ENCODE measurements around the gene OPN1SW. TPM values are rescaled to one million over a fixed set of nuclear protein-coding genes. Genes with fewer than 3 reads are reported as not detected.

The OPN1SW gene
- total RNA-seq, 3 donors from 2014 or later (not counting 1 experiment from before 2014, with no cell fraction given), result not detected

DNA sequence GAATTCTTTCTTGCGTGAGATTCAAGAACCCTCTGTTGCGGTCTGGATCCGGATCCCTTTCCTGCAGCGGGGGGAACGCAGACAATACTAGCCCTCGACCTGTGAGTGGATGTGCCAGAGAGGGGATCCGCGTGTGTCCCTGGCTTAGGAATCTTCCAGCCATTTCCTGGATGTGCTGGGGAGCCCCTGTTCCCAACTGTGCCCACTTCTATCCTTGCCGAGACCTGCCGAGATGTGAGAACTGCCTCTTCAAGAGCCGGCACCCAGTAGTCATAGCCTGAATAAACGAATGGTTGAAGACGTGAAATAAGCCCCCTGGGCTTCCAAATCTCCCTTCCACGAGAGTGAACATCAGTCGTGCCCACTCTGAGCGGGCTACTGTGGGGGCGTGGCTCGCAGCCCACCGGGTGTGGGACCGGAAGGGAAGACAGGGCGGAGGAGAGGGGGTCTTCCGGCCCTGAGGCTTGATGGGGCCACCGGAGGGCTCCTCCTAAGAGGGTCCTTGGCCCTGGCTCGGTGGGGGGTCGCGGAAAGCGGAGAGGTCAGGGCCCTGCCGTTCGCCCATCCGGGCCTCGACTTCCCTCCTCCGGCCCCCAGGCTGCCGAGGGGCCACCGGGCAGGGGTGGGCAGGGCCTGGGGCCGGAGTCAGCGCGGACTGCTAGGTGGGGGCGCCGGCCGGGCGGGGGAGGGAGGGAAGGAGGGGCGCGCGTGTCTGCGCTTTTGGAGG, 14.9 kb upstream of the OPN1SW start:
- TF ChIP-seq, protein P1, sequence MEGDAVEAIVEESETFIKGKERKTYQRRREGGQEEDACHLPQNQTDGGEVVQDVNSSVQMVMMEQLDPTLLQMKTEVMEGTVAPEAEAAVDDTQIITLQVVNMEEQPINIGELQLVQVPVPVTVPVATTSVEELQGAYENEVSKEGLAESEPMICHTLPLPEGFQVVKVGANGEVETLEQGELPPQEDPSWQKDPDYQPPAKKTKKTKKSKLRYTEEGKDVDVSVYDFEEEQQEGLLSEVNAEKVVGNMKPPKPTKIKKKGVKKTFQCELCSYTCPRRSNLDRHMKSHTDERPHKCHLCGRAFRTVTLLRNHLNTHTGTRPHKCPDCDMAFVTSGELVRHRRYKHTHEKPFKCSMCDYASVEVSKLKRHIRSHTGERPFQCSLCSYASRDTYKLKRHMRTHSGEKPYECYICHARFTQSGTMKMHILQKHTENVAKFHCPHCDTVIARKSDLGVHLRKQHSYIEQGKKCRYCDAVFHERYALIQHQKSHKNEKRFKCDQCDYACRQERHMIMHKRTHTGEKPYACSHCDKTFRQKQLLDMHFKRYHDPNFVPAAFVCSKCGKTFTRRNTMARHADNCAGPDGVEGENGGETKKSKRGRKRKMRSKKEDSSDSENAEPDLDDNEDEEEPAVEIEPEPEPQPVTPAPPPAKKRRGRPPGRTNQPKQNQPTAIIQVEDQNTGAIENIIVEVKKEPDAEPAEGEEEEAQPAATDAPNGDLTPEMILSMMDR (IDR thresholded peaks at IDR 0.05), result no peak
- H3K4me1 Mint-ChIP-seq, result peaks cover 3 to 14% of the 10 kb centered on the region in 2 donors
- H3K9me3 Mint-ChIP-seq, result no peaks in the 10 kb centered on the region
- H3K36me3 Mint-ChIP-seq, result no peaks in the 10 kb centered on the region
- intact Hi-C loops (cut with micrococcal nuclease), result loop anchor here (2.0 kb wide), 1 partner anchor 52 kb away; the partner anchor contains the start of gene CALU
- DNase-seq (peak in 1 of 2 donors; percentile 34), ATAC-seq (peak in 1 of 3 donors; percentile 20)
- H3K27ac Mint-ChIP-seq, result peak overlapping the region; percentile 63 to 83
- H3K9me3 ChIP-seq (ENCODE audit: control insufficient read depth, insufficient read depth, low read length), result no peaks in the 10 kb centered on the region
- no peaks in the 10 kb centered on the region for H3K36me3 ChIP-seq (ENCODE audit: control insufficient read depth, insufficient read depth, low read length)
- H3K27ac ChIP-seq (ENCODE audit: low read length), result no peak overlapping the region
- H3K4me3 ChIP-seq (ENCODE audit: low read length), result peak overlapping the region; percentile 88
- peaks cover 18% of the 10 kb centered on the region for H3K4me1 ChIP-seq (ENCODE audit: control insufficient read depth, insufficient read depth, low read length)
- 17% methylated on average over 45 of the region's 45 CpGs for WGBS (ENCODE audit: insufficient coverage)
- no peaks in the 10 kb centered on the region for H3K27me3 Mint-ChIP-seq (ENCODE audit: low read depth in 2 of 2)
- H3K4me3 Mint-ChIP-seq, result peak overlapping the region; percentile 87
- no peaks in the 10 kb centered on the region for H3K27me3 ChIP-seq (ENCODE audit: control insufficient read depth, insufficient read depth, low read length)

DNA sequence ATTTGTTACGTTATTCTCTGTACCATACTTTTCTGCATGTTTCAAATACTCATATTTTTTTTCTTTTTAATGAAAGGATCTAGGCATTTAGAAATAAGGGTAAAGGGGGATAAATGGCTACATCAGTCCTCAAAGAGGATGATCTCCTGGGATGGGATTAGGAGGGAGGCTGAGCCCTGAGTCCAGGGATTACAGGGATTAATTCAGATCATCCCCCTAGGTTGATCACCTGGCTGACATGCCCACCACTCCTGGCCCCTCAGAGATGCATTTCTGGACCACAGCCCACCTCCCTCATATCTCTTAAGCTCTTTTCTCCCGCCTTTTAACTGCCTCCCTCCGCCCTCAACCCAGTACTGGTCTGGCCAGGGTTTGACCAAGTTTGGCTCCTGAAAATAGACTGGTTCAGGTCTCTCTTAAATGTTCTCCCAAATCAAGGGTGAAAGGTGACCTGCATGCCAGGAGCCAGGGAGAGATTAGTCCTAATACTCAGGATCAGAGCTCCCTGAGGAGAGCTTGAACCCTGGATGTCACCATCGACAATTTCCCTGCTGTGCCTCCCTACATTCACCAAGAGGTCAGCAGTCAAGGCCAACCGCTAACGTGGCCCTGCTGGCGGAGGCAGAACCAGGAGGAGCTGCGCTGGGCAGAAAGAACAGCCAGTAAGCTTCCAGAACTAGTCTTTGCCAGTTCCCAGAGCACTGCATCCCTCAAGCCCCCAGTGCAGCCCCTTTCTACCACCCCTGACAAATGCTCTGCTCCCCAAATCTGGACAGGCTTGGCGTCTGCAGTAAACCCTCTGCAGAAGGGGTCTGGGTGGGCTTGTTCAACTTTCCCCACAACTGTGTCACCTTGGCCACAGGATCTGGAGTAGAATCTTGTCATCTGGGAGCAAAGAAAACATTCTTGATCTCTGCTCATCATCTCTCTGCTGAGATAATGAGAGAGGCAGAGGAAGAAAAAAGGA, 13.1 kb upstream of the OPN1SW start:
- ATAC-seq (no peak), DNase-seq (no peak)
- no peaks in the 10 kb centered on the region for H3K9me3 Mint-ChIP-seq
- H3K4me3 Mint-ChIP-seq, result peak overlapping the region; percentile 87
- H3K27ac Mint-ChIP-seq, result peak overlapping the region; percentile 56 to 83
- no peaks in the 10 kb centered on the region for H3K27me3 Mint-ChIP-seq (ENCODE audit: low read depth in 2 of 2)
- Histone ChIP-seq H3K27ac (ENCODE audit: low read length) (no peak overlapping the region), H3K9me3 (ENCODE audit: control insufficient read depth, insufficient read depth, low read length) (no peaks in the 10 kb centered on the region), H3K27me3 (ENCODE audit: control insufficient read depth, insufficient read depth, low read length) (no peaks in the 10 kb centered on the region), H3K4me1 (ENCODE audit: control insufficient read depth, insufficient read depth, low read length) (peaks cover 18% of the 10 kb centered on the region), H3K36me3 (ENCODE audit: control insufficient read depth, insufficient read depth, low read length) (no peaks in the 10 kb centered on the region), H3K4me3 (ENCODE audit: low read length) (no peak overlapping the region)
- H3K36me3 Mint-ChIP-seq, result no peaks in the 10 kb centered on the region
- H3K4me1 Mint-ChIP-seq, result peaks cover 3 to 14% of the 10 kb centered on the region in 2 donors
- intact Hi-C loops (cut with micrococcal nuclease), result no loop called here
- TF ChIP-seq, protein P1 (IDR thresholded peaks at IDR 0.05), result no peak
- 93% methylated on average over 8 of the region's 9 CpGs for WGBS (ENCODE audit: insufficient coverage)

DNA sequence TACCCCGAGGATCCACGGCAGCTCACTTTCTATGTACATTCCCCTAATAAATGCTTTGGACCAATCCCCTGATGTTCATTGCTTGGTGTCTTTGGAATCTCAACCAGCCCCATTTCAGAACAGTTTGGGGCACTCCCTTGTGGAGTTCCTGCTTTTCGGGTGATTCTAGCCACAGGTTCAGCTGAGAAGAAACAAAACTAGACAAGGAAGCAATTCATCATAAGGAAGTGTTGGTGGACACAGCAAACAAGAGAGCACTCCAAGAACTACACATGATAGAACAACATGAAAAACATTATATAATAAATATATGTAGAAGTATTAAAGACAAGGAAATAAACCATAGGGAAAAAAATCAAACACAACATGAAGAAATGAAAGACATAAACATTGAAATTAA, 10.1 kb upstream of the OPN1SW start:
- peaks cover 7% of the 10 kb centered on the region for H3K4me1 ChIP-seq (ENCODE audit: control insufficient read depth, insufficient read depth, low read length)
- TF ChIP-seq, protein P1 (IDR thresholded peaks at IDR 0.05), result no peak
- ATAC-seq (no peak), DNase-seq (no peak)
- no peaks in the 10 kb centered on the region for H3K27me3 Mint-ChIP-seq (ENCODE audit: low read depth in 2 of 2)
- no peak overlapping the region for H3K4me3 Mint-ChIP-seq
- H3K36me3 Mint-ChIP-seq, result no peaks in the 10 kb centered on the region
- peaks cover 3 to 8% of the 10 kb centered on the region in 2 donors for H3K4me1 Mint-ChIP-seq
- intact Hi-C loops (cut with micrococcal nuclease), result no loop called here
- H3K9me3 ChIP-seq (ENCODE audit: control insufficient read depth, insufficient read depth, low read length), result no peaks in the 10 kb centered on the region
- H3K4me3 ChIP-seq (ENCODE audit: low read length), result no peak overlapping the region
- H3K36me3 ChIP-seq (ENCODE audit: control insufficient read depth, insufficient read depth, low read length), result no peaks in the 10 kb centered on the region
- H3K27ac ChIP-seq (ENCODE audit: low read length), result no peak overlapping the region
- no peak overlapping the region for H3K27ac Mint-ChIP-seq
- H3K27me3 ChIP-seq (ENCODE audit: control insufficient read depth, insufficient read depth, low read length), result no peaks in the 10 kb centered on the region
- WGBS (ENCODE audit: insufficient coverage), result 76% methylated on average over 3 of the region's 3 CpGs
- H3K9me3 Mint-ChIP-seq, result no peaks in the 10 kb centered on the region

Measured in natural killer cell (primary cell).